Measurements from ENCODE around the gene DPYD.

DNA sequence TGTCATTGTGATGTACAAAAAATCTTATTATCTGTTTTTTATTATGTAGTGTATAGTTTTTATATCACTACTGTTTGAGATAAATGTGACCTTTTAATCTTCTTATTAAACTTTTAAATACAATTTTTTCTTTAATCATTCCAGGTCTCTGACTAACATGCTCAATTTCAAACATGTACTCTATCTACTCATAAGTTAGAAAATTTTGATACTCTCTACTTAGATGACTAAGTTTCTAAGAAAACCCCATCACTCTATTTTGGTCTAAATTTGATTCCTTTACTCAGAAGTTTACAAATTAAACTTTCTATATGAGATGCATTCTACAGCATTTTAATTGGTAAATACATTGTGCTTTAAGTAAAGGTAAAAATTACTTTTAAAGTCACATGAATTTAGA is 655.2 kb downstream of the DPYD start:
- TF ChIP-seq TAF1 (IDR thresholded peaks at IDR 0.05; ENCODE audit: low read depth, low read length), result no peak
- TF ChIP-seq POLR2A (IDR thresholded peaks at IDR 0.05; ENCODE audit: low read depth, low read length), result no peak
- TF ChIP-seq POLR2AphosphoS5 (IDR thresholded peaks at IDR 0.05; ENCODE audit: low read depth, low read length), result no peak
- no peak for TF ChIP-seq POU2F2 (IDR thresholded peaks at IDR 0.05; ENCODE audit: low read depth, low read length)
- TF ChIP-seq SPI1 (IDR thresholded peaks at IDR 0.05; ENCODE audit: low read depth, low read length), result no peak
- TF ChIP-seq PAX5 (IDR thresholded peaks at IDR 0.05; ENCODE audit: insufficient read depth, low read length, severe bottlenecking), result no peak
